ENCODE measurements around the gene DCPS.
"Not testable (repeated sequence)": the region's sequence is repeated elsewhere in the genome, so short reads cannot be mapped to it uniquely, and the experiment has no call there.

Gene DCPS

GRCh38 chr11:126390272-126390867, 86.5 kb downstream of the DCPS start:
- no peak for DNase-seq

GRCh38 chr11:126391286-126391954, 87.6 kb downstream of the DCPS start:
- no peak for DNase-seq

- no peak for DNase-seq
Measured at GRCh38 chr11:126391970-126392632, 88.2 kb downstream of the DCPS start.

- no peak for DNase-seq
Measured at GRCh38 chr11:126392633-126393013, 88.8 kb downstream of the DCPS start.

- DNase-seq, result no peak
Measured at GRCh38 chr11:126393143-126393542, 89.3 kb downstream of the DCPS start.

- no peak for DNase-seq
Measured at GRCh38 chr11:126394036-126394435, 90.2 kb downstream of the DCPS start.

- not testable (repeated sequence) for DNase-seq
Measured at GRCh38 chr11:126394634-126395072, 90.8 kb downstream of the DCPS start.
